GM12878 (cell line): Measurements from ENCODE around the gene IFIT2. TPM values are rescaled to one million over a fixed set of nuclear protein-coding genes. Genes with fewer than 3 reads are reported as not detected.

Experiments used
- BCL11A ChIP-seq: IDR thresholded peaks from 2 replicates; pipeline ENCODE4 v1.6.1; 2011; ENCODE audit warnings: low read depth, low read length
- CHD2 ChIP-seq: IDR thresholded peaks from 2 replicates; pipeline ENCODE4 v1.6.1; 2011; ENCODE audit warnings: low read depth, low read length, improper control_type of control experiment, borderline replicate concordance
- ESRRA ChIP-seq: IDR thresholded peaks from 2 replicates; pipeline ENCODE4 v1.6.1; 2012; ENCODE audit warnings: mild to moderate bottlenecking, low read length, improper control_type of control experiment
- IRF4 ChIP-seq: IDR thresholded peaks from 2 replicates; pipeline ENCODE4 v1.6.1; 2011; ENCODE audit warnings: low read depth, low read length
- MEF2A ChIP-seq: IDR thresholded peaks from 2 replicates; pipeline ENCODE4 v1.6.1; 2011; ENCODE audit warnings: low read depth, mild to moderate bottlenecking, low read length, moderate library complexity; ENCODE audit not compliant: insufficient read depth
- MTA2 ChIP-seq: fragments of 450-650 bp; IDR thresholded peaks from 2 replicates; pipeline ENCODE4 v1.6.1; 2016; ENCODE audit warnings: low read depth, mild to moderate bottlenecking, moderate library complexity
- MTA3 ChIP-seq: IDR thresholded peaks from 2 replicates; pipeline ENCODE4 v1.6.1; 2012; ENCODE audit warnings: low read length, inconsistent platforms, borderline replicate concordance
- NR2F1 ChIP-seq: fragments of 450-650 bp; conservative IDR thresholded peaks from 2 replicates; pipeline ENCODE4 v1.6.1; 2017; ENCODE audit warnings: mild to moderate bottlenecking
- TAF1 ChIP-seq: IDR thresholded peaks from 2 replicates; pipeline ENCODE4 v1.6.1; 2011; ENCODE audit warnings: mild to moderate bottlenecking, low read depth, low read length, borderline replicate concordance
- ZBTB11 ChIP-seq: fragments of 450-650 bp; formaldehyde crosslinking; IDR thresholded peaks from 2 replicates; pipeline ENCODE4 v1.5.0; 2022; ENCODE audit warnings: mild to moderate bottlenecking, missing genetic modification characterization
- ZNF592 ChIP-seq: fragments of 450-650 bp; IDR thresholded peaks from 2 replicates; pipeline ENCODE4 v1.6.1; 2017; ENCODE audit warnings: mild to moderate bottlenecking, moderate library complexity
- ZNF687 ChIP-seq: fragments of 450-650 bp; IDR thresholded peaks from 2 replicates; pipeline ENCODE4 v1.6.1; 2017; ENCODE audit warnings: mild to moderate bottlenecking, moderate library complexity
- polyA plus RNA-seq, 11 experiments: library from polyadenylated mRNA; depleted of rRNA in 4 of 11; unstranded in 6 of 11; stranded (reverse) in 5 of 11; fragments of >200 nt; fragmentation: Nextera tagmentation in 4 of 11; fragmentation: Illumina TruSeq in 1 of 11; extraction: Ambion mirVana in 4 of 11; extraction: Trizol in 1 of 11; gene quantifications; 1 replicate in 1 of 11; 2 replicates in 10 of 11; pipeline versions ENCODE4 v1.2.1 to v1.2.3, GENCODE V29; 2011 to 2016; ENCODE audit warnings: inconsistent platforms in 2 of 11, missing spikeins in 2 of 11, low read depth in 1 of 11
- total RNA-seq, 4 experiments: library from RNA; depleted of rRNA in 3 of 4; stranded (reverse); fragments of >200 nt in 3 of 4; fragmentation: Illumina TruSeq in 1 of 4; extraction: Trizol in 1 of 4; gene quantifications; 2 replicates each; pipeline versions ENCODE4 v1.2.1 to v1.2.3, GENCODE V29; 2013 to 2021

The IFIT2 gene
- total and polyA plus RNA-seq, 10 of the 15 experiments (the other 5 are each of a cell fraction or from before 2014, with no cell fraction given), result 5.2 to 14.8 (median 9.7) TPM

GRCh38 chr10:89332123-89332633 lies 30.3 kb downstream of the IFIT2 start (continued):
- TF ChIP-seq ESRRA, result no peak
- no peak for TF ChIP-seq ZBTB11 (CRISPR knock-in tag)
- TF ChIP-seq TAF1, result peak; percentile 39; the same call in 1 of the 2 replicates
- TF ChIP-seq NR2F1, result peak; percentile 99
- TF ChIP-seq MTA2, result peak; percentile 66
- peak; percentile 28; the same call in 1 of the 2 replicates for TF ChIP-seq MTA3
- peak; percentile 37; the same call in 1 of the 2 replicates for TF ChIP-seq BCL11A
- TF ChIP-seq MEF2A, result peak; percentile 53; the same call in 1 of the 2 replicates
- TF ChIP-seq CHD2, result 0 out of 2 replicates have a peak, but pooled peaks have one; percentile 15
- TF ChIP-seq IRF4, result peak; percentile 59
- peak; percentile 81 for TF ChIP-seq ZNF592
- TF ChIP-seq ZNF687, result peak; percentile 94
